SK-N-MC (cell line): Measurements from ENCODE around the gene TMEM8B.

Experiments
- DNase-seq: peaks from one replicate; pipeline ENCODE4 v3.0.0-alpha.2; 2011; ENCODE audit warnings: low read depth, low spot score
- H3K27ac ChIP-seq: fragments of 200-600 bp; sonication (generic); 2 replicates; pipeline ENCODE4 v1.5.1; 2016; ENCODE audit warnings: mixed run types
- H3K36me3 ChIP-seq: fragments of 200-600 bp; sonication (generic); 2 replicates; pipeline ENCODE4 v1.6.1; 2017; ENCODE audit warnings: antibody characterized with exemption, low read length, mixed read lengths; ENCODE audit not compliant: insufficient read depth
- H3K4me3 ChIP-seq: fragments of 200-600 bp; sonication (generic); 2 replicates; pipeline ENCODE4 v1.5.1; 2016
- H3K9ac ChIP-seq: fragments of 200-600 bp; sonication (generic); 2 replicates; pipeline ENCODE4 v1.8.0; 2017; ENCODE audit warnings: mixed run types, mixed read lengths; ENCODE audit not compliant: insufficient read length
- H3K9me3 ChIP-seq: fragments of 200-600 bp; sonication (generic); 2 replicates; pipeline ENCODE4 v1.6.1; 2017; ENCODE audit warnings: low read depth, mild to moderate bottlenecking, antibody characterized with exemption, low read length, moderate library complexity, mixed read lengths
- EZH2 ChIP-seq: fragments of 200-600 bp; sonication (generic); IDR thresholded peaks from one replicate; pipeline ENCODE4 v1.6.1; 2017; ENCODE audit warnings: antibody characterized with exemption
- FOXP2 ChIP-seq: optimal IDR thresholded peaks from 2 replicates; pipeline ENCODE3; 2011; ENCODE audit warnings: mild to moderate bottlenecking, moderate library complexity; ENCODE audit not compliant: insufficient read depth; ENCODE audit errors: extremely low read length, control extremely low read depth
- POLR2AphosphoS5 ChIP-seq: IDR thresholded peaks from 2 replicates; pipeline ENCODE4 v1.6.1; 2012; ENCODE audit warnings: mild to moderate bottlenecking, low read depth, low read length, borderline replicate concordance

TMEM8B gene

DNA sequence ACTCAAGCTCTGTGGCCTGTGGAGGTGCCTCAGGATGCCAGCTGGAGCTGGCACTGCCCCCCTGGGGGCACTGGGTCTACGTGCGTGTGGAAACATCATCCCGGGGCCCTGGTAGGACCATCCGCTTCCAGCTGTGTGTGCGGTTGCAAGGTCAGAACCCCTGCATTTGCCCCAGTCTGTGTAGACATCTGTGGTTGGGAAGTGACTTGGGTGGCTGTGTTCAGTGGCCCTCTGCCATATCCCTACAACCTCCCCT, 12.5 kb downstream of the TMEM8B start:
- no peak for TF ChIP-seq POLR2AphosphoS5
- no peaks in the 10 kb centered on the region for H3K36me3 ChIP-seq
- H3K27ac ChIP-seq, result no peak overlapping the region
- H3K9ac ChIP-seq, result no peak overlapping the region
- no peak for DNase-seq
- no peaks in the 10 kb centered on the region for H3K9me3 ChIP-seq
- H3K4me3 ChIP-seq, result no peak overlapping the region

DNA sequence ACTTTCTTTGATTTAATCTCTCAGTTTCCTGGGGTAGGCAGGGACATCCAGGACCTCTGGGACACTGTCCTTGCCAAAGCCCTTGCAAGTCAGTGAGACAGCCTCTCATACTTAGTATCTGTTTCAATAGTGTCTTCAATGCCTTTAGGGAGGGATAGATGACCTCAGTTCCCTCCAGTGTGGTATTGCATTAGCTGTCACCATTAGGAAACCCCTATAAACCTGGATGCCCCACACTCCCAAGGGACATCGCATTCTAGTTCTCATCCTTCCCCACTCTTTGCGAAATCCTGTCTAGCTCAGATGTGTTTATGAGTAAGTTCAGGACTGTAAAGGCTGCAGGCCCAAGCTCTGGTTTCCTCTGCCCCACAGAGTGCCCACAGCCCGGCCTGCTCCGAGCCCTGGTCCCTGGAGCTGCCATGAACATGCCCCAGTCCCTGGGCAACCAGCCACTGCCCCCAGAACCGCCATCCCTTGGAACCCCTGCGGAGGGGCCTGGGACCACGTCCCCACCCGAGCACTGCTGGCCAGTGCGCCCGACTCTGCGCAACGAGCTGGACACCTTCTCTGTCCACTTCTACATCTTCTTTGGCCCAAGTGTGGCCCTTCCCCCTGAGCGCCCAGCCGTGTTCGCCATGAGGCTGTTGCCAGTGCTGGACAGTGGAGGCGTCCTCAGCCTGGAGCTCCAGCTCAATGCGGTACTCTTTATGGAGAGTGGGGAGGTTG, 13.2 kb downstream of the TMEM8B start:
- H3K4me3 ChIP-seq, result no peak overlapping the region
- H3K27ac ChIP-seq, result no peak overlapping the region
- no peak for DNase-seq
- H3K36me3 ChIP-seq, result no peaks in the 10 kb centered on the region
- TF ChIP-seq EZH2, result no peak
- TF ChIP-seq FOXP2, result no peak
- no peak for TF ChIP-seq POLR2AphosphoS5
- H3K9ac ChIP-seq, result no peak overlapping the region
- no peaks in the 10 kb centered on the region for H3K9me3 ChIP-seq

DNA sequence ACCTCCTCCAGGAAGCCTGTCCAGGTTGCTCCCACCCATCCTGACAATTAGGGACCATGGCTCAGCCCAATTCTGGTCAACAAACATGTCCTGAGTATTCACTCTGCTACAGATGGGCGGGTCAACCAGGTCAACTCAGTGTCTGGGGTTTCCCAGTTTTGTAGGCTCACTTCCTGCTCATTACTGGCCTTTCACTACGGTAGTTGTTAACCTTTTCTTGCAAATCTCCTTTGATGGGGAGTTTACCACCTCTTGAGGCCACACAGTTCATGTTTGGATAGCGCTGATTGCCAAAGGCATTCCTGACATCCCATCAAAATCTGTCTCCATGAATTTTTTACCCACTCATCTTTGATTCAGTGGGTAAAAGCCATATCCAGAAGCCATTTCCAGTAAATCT, 13.8 kb downstream of the TMEM8B start:
- H3K9me3 ChIP-seq, result no peaks in the 10 kb centered on the region
- DNase-seq, result no peak
- TF ChIP-seq EZH2, result no peak
- no peak for TF ChIP-seq FOXP2
- no peak for TF ChIP-seq POLR2AphosphoS5
- no peak overlapping the region for H3K9ac ChIP-seq
- no peaks in the 10 kb centered on the region for H3K36me3 ChIP-seq
- H3K4me3 ChIP-seq, result no peak overlapping the region
- H3K27ac ChIP-seq, result no peak overlapping the region

DNA sequence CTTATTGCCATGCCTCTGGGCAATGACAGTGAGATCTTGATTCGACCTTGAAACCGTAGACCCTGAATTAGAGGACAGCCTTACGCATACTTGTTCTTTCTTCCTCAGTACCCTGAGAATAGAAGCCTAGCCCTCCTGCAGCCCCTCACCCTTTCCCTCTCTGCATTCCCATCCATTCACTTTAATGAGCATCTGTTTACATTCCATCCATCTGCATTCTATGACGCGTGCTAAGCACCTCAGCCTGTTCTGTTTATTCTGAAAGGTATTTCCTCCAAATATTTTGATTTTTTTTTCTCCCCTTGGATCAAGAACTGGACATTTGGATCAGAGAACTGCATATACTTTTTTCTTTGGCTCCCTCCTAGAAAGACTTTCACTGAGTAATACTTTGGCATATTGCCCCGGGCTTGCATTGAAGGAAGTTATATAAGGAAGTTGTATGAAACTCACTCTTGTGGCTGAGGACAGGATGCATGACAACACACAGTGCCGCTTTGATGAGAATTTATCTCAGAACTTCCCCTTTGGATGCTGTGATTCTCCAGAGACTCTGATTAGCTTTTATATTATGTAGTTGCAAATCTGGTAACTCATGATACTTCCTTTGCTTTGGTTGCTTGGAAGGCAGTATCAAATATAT, 15.7 kb downstream of the TMEM8B start:
- Histone ChIP-seq H3K9me3 (no peaks in the 10 kb centered on the region), H3K36me3 (no peaks in the 10 kb centered on the region), H3K9ac (no peak overlapping the region), H3K4me3 (no peak overlapping the region), H3K27ac (no peak overlapping the region)
- no peak for TF ChIP-seq FOXP2
- no peak for TF ChIP-seq EZH2
- peak; percentile 24 for DNase-seq

DNA sequence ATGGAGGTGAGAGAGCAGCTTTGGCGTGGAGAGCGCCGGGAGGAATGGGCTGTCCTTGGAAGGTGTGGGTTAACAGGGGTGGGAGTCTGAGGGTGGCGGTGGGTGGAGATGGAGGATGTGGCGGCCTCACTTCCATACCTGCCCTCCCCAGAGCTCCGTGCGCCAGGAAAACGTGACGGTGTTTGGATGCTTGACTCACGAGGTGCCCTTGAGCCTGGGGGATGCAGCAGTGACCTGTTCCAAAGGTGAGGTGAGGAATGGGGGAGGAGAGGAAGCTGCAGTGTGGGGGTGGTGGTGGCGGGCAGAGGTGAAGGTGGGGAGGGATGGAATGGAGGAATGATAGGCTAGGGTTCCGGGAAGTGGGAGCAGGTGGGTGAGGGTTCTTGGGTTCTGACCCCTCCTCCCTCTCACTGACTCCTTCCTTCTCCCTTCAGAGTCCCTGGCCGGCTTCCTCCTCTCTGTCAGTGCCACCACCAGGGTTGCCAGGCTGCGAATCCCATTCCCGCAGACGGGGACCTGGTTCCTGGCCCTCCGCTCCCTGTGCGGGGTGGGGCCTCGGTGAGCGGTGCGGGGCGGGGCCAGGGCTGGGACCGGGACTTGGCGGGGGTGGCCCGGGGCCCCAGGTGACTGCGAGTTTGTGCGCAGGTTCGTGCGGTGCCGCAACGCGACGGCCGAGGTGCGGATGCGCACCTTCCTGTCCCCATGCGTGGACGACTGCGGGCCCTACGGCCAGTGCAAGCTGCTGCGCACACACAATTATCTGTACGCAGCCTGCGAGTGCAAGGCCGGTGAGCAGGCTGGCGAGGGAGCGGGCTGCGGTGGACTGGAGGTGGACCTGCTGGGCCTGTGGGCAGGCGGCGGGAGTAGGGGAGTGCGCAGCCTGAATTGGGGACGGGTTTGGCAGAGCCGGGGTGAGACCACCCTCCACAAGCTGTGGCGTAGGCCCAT, 17.1 kb downstream of the TMEM8B start:
- H3K9ac ChIP-seq, result no peak overlapping the region
- DNase-seq, result no peak
- no peaks in the 10 kb centered on the region for H3K9me3 ChIP-seq

DNA sequence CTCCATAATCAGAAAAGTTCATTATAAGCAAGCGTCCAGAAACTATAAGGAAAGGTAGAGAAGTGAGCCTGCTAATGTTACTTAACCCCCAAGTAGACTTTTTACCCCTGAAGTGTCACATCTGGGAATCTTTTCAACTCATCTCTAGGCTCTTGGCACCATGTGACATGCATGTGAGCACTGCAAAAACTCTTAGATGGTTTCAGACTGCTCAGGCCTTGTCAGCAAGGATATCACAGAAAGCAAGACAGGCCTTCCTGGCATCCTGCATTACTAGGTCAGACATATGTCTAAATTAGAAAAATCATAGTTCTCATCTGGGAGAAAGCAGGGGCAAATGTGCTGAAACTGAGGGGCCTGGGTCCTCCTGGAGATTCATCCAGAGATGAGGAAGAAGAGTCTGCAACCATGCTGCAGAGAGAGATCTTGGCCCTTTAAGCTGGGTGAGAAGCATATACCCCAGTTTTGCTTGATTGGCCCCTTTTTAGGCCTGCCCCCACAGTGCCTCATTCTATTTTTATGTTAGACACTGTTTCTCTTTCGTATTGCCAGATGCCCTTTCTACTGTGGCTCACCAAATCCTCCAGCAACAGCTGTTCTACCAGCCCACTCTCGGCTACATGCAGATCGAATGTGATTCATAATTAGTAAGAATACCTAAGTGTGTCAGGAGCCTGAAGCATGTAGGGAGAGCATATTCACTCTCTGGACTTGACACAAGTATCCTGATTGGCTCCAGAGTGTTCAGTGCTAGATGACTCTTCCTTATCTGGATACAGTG, 19.0 kb downstream of the TMEM8B start:
- no peaks in the 10 kb centered on the region for H3K9me3 ChIP-seq
- no peak overlapping the region for H3K27ac ChIP-seq
- H3K9ac ChIP-seq, result no peak overlapping the region
- no peak for DNase-seq
- no peak for TF ChIP-seq POLR2AphosphoS5
- TF ChIP-seq FOXP2, result no peak
- no peak for TF ChIP-seq EZH2
- no peak overlapping the region for H3K4me3 ChIP-seq
- H3K36me3 ChIP-seq, result no peaks in the 10 kb centered on the region

More for the DNA sequence above, 17.1 kb downstream of the TMEM8B start:
- H3K4me3 ChIP-seq, result no peak overlapping the region
- no peak for TF ChIP-seq FOXP2
- TF ChIP-seq POLR2AphosphoS5, result no peak
- no peak for TF ChIP-seq EZH2
- H3K27ac ChIP-seq, result no peak overlapping the region
- no peaks in the 10 kb centered on the region for H3K36me3 ChIP-seq

DNA sequence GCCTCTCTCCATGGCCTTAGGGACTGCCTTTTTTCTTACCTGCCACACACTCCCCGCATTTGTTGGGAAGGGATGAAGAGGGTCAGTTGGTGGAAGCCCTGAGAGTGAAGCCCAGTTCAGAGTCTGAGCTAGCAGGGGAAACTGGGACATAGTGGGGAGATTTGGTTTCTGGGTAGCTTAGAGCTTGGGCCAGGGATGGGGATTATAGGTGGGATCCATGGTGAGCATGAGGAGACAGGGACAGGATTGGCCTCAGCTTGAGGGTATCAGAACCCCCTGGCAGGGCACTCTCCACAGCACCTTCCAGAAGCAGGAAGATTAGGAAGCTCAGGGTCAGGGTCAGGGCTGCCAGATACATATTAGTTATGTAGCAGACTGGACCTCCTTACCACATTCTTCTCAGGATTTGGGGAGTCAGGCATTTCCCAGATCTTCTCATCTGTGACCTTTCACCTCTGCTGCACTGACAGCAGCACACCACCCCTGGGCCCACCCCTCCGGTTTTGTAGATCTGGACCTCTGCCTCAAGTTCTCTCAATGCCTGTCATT, 23.3 kb downstream of the TMEM8B start:
- no peak for DNase-seq
- Histone ChIP-seq H3K9ac (no peak overlapping the region), H3K27ac (no peak overlapping the region), H3K36me3 (no peaks in the 10 kb centered on the region), H3K9me3 (no peaks in the 10 kb centered on the region), H3K4me3 (no peak overlapping the region)
- TF ChIP-seq POLR2AphosphoS5 (no peak), FOXP2 (no peak)
